ENCODE measurements around the gene ACMSD. TPM values are rescaled to one million over a fixed set of nuclear protein-coding genes. Genes with fewer than 3 reads are reported as not detected.

The ACMSD gene
- total RNA-seq, 1 experiment from 2014 or later: not detected

DNA sequence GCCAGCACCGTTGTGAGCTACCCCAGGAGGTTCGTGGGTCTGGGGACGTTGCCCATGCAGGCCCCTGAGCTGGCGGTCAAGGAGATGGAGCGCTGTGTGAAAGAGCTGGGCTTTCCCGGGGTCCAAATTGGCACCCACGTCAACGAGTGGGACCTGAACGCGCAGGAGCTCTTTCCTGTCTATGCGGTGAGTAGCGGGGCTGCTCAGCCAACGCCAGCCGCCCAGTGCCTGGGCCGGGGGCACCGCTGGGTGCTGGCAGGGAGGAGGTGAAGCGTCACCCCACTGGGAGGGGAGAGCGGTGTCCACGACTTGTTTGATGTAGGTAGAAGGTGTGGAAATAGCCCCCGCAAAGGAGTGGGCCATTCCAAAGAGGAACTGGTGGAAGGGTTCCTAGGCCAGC lies 25.0 kb downstream of the ACMSD start:
- Histone ChIP-seq H3K27ac (ENCODE audit: low read length) (no peak overlapping the region), H3K4me1 (ENCODE audit: insufficient read depth, low read length) (peaks cover 17% of the 10 kb centered on the region), H4K20me1 (ENCODE audit: low read length) (no peaks in the 10 kb centered on the region), H3K79me2 (ENCODE audit: low read length) (no peaks in the 10 kb centered on the region), H2AFZ (ENCODE audit: low read length) (no peak overlapping the region), H3K4me3 (ENCODE audit: low read length) (no peak overlapping the region), H3K9me2 (replicated peaks; ENCODE audit: low read length) (no peaks in the 10 kb centered on the region), H3K9me3 (ENCODE audit: low read length) (no peaks in the 10 kb centered on the region), H3K36me3 (ENCODE audit: low read depth, low read length) (no peaks in the 10 kb centered on the region), H3K4me2 (ENCODE audit: low read length) (no peak overlapping the region), H3K27me3 (ENCODE audit: low read length) (no peaks in the 10 kb centered on the region), H3F3A (ENCODE audit: low read length, unreplicated experiment) (no peaks in the 10 kb centered on the region), H3K9ac (ENCODE audit: low read length) (no peak overlapping the region)
- ATAC-seq (no peak), DNase-seq (no peak)
- intact Hi-C loops (cut with micrococcal nuclease): no loop called here
- TF ChIP-seq, protein P1, sequence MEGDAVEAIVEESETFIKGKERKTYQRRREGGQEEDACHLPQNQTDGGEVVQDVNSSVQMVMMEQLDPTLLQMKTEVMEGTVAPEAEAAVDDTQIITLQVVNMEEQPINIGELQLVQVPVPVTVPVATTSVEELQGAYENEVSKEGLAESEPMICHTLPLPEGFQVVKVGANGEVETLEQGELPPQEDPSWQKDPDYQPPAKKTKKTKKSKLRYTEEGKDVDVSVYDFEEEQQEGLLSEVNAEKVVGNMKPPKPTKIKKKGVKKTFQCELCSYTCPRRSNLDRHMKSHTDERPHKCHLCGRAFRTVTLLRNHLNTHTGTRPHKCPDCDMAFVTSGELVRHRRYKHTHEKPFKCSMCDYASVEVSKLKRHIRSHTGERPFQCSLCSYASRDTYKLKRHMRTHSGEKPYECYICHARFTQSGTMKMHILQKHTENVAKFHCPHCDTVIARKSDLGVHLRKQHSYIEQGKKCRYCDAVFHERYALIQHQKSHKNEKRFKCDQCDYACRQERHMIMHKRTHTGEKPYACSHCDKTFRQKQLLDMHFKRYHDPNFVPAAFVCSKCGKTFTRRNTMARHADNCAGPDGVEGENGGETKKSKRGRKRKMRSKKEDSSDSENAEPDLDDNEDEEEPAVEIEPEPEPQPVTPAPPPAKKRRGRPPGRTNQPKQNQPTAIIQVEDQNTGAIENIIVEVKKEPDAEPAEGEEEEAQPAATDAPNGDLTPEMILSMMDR (conservative IDR thresholded peaks at IDR 0.05; ENCODE audit: low read depth, low read length): no peak
- TF ChIP-seq EZH2 (IDR thresholded peaks at IDR 0.05; ENCODE audit: low read length, unreplicated experiment): no peak
- TF ChIP-seq EZH2phosphoT487 (IDR thresholded peaks at IDR 0.05; ENCODE audit: borderline replicate concordance, low read length): no peak
- BruUV-seq (replicated peaks): no TSS peak
- POLR2A ChIA-PET (ENCODE audit: unreplicated experiment): no interaction called here
- CTCF ChIA-PET: no interaction called here

DNA sequence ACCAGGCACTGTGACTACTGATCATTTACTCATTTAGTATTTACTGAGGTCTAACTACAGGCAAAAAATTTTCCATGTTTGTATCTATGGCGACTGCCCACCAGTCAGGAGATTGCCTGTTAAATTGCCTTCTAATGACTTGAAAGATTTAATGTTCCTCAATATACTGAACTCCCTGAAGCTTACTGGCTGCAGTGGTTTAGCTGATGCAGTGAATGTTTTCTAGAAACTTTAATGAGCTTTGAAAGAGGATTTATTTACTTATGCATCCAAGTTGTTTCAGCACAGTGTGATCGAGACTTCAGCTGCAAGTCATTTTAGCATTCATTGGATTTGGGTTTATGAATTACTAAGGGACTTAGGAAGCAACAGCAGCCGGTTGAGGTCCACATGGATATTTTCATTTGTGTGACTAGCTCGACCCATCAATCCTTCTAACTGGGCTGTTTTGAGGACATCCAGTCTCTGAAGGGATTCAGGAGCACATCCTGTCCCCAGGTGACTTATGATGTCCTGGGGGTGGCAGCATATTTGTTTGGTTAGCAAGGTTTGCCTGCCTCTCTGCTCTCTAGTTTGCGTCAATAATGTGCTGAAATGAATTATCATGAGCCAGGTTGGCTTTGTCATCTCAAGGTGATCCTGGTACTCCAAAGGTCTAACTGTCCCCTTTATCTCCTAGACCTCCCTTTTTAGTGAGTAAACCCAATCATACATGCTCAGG lies 26.8 kb downstream of the ACMSD start:
- ChIA-PET CTCF (no interaction called here), POLR2A (ENCODE audit: unreplicated experiment) (no interaction called here)
- no peaks in the 10 kb centered on the region for H3K36me3 ChIP-seq (ENCODE audit: low read depth, low read length)
- TF ChIP-seq EZH2 (IDR thresholded peaks at IDR 0.05; ENCODE audit: low read length, unreplicated experiment): no peak
- TF ChIP-seq EZH2phosphoT487 (IDR thresholded peaks at IDR 0.05; ENCODE audit: borderline replicate concordance, low read length): no peak
- TF ChIP-seq, protein P1 (conservative IDR thresholded peaks at IDR 0.05; ENCODE audit: low read depth, low read length): no peak
- no peak overlapping the region for H3K4me2 ChIP-seq (ENCODE audit: low read length)
- no peak overlapping the region for H3K27ac ChIP-seq (ENCODE audit: low read length)
- intact Hi-C loops (cut with micrococcal nuclease): no loop called here
- H3K4me3 ChIP-seq (ENCODE audit: low read length): no peak overlapping the region
- H3K79me2 ChIP-seq (ENCODE audit: low read length): no peaks in the 10 kb centered on the region
- no peaks in the 10 kb centered on the region for H3F3A ChIP-seq (ENCODE audit: low read length, unreplicated experiment)
- no TSS peak for BruUV-seq (replicated peaks)
- H4K20me1 ChIP-seq (ENCODE audit: low read length): no peaks in the 10 kb centered on the region
- H3K9me2 ChIP-seq (replicated peaks; ENCODE audit: low read length): no peaks in the 10 kb centered on the region
- no peaks in the 10 kb centered on the region for H3K27me3 ChIP-seq (ENCODE audit: low read length)
- ATAC-seq (no peak), DNase-seq (no peak)
- peaks cover 17% of the 10 kb centered on the region for H3K4me1 ChIP-seq (ENCODE audit: insufficient read depth, low read length)
- H2AFZ ChIP-seq (ENCODE audit: low read length): no peak overlapping the region
- no peak overlapping the region for H3K9ac ChIP-seq (ENCODE audit: low read length)
- H3K9me3 ChIP-seq (ENCODE audit: low read length): no peaks in the 10 kb centered on the region

GRCh38 chr2:134866498-134867099 lies 28.2 kb downstream of the ACMSD start:
- CTCF ChIA-PET: no interaction called here
- Histone ChIP-seq H3K36me3 (ENCODE audit: low read depth, low read length) (no peaks in the 10 kb centered on the region), H2AFZ (ENCODE audit: low read length) (no peak overlapping the region), H3K27me3 (ENCODE audit: low read length) (no peaks in the 10 kb centered on the region), H3K27ac (ENCODE audit: low read length) (peak overlapping the region; percentile 51), H3K9me2 (replicated peaks; ENCODE audit: low read length) (no peaks in the 10 kb centered on the region), H3K79me2 (ENCODE audit: low read length) (no peaks in the 10 kb centered on the region), H3K4me1 (ENCODE audit: insufficient read depth, low read length) (peaks cover 17% of the 10 kb centered on the region), H3K4me3 (ENCODE audit: low read length) (no peak overlapping the region), H4K20me1 (ENCODE audit: low read length) (no peaks in the 10 kb centered on the region), H3K9me3 (ENCODE audit: low read length) (no peaks in the 10 kb centered on the region), H3K9ac (ENCODE audit: low read length) (no peak overlapping the region; the same call in 1 of the 2 replicates), H3K4me2 (ENCODE audit: low read length) (peak overlapping the region; percentile 30), H3F3A (ENCODE audit: low read length, unreplicated experiment) (no peaks in the 10 kb centered on the region)
- DNase-seq (peak; percentile 83), ATAC-seq (peak; percentile 95)
- intact Hi-C loops (cut with micrococcal nuclease): loop anchor here (2.0 kb wide), 1 partner anchor 22 kb away; no protein-coding TSS in a partner anchor
- TF ChIP-seq EZH2 (IDR thresholded peaks at IDR 0.05; ENCODE audit: low read length, unreplicated experiment) (no peak), EZH2phosphoT487 (IDR thresholded peaks at IDR 0.05; ENCODE audit: borderline replicate concordance, low read length) (no peak)
- TF ChIP-seq, protein P1 (conservative IDR thresholded peaks at IDR 0.05; ENCODE audit: low read depth, low read length): no peak
- no TSS peak for BruUV-seq (replicated peaks)
- POLR2A ChIA-PET (ENCODE audit: unreplicated experiment): no interaction called here

All from PC-3 (cell line).